DMS 273 treated with DMSO at 0.1 percent for 48 hours (cell line): ENCODE results near the gene SERINC5.

Experiments used
- DNase-seq: peaks from one replicate; lab custom pipeline; 2025; lab: John Stamatoyannopoulos, UW

SERINC5 gene

DNA sequence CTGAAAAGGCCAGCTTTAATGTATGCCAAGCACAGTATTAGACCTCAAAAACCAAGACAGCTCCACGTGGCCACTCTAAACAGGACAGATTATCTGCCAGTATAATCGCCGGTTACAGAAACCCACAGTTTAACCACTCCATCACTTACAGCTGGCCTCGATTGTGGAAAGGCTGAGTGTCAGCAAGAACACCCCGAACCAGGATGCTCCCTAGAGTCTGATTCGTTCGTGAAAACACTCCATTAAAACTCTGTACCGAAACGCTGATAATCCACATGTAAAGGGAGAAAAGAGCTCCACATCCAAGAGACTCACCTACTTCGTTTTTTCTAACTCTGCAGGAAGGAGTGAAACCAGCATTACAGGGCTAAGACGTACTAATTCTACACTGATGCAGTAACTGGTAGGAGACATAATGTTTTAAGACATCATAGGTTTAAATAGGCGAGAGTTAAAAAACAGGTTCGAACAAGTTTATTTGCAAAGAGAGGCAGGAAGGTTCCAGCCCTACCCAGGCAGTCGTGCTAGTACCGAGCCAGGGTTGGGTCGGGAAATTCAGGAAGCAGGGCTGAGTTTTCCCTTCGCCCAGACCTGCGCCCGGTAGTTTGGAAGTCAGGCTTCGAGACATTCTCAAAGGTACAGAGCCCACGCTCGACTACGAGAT, 949 bp downstream of the SERINC5 start:
- DNase-seq = no peak

DNA sequence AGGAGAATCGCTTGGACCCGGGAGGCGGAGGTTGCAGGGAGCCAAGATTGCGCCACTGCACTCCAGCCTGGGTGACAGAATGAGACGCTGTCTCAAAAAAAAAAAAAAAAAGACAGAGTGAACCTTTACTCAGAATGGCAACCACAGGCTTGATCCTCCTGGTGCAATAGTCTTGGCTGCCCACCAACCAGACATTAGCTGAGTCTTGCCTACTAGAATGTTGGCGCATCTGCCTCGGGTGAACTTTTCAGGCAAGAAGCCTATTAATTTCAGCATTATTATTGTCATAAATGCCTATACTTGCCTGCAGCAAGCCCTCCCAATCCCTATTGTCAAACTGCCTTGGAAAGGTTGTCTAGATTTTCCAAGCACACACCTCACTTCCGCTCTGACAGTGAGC, 4.2 kb downstream of the SERINC5 start:
- DNase-seq = no peak

DNA sequence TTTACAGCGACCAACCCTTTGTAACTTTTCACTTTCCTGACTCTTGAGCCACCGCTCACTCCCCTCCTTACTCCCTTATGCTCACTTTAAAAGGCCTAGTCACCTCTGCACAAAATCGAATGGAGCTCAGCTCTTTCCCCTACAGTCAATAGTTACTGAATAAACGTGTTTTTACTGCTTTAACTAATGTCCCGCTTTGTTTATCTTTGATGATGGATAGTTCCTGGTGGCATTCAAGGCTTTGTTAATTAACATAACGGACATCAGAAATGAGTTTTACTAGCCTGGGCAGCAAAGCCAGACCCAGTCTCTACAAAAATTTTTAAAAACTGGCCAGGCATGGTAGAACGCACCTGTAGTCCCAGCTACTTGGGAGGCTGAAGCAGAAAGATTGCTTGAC, 5.0 kb downstream of the SERINC5 start:
- DNase-seq = no peak

DNA sequence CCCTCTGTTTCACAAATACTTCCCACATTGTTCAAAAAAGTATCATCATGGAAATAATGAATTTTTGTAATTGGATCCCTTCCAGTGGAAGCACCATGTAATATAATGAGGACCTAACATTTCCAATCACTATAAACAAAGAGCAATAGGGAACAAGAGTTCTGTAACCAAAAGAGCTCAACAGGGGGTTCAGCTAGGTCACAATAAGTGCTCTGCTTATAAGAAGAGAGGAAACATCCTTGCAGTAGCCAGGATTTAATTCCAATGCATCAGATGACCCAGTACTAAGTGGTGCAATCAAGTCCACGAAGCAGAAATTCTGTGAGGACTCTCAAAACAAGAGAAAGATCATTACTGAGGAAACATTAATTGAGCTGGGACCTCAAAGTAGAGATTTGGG, 5.9 kb downstream of the SERINC5 start:
- DNase-seq = no peak

DNA sequence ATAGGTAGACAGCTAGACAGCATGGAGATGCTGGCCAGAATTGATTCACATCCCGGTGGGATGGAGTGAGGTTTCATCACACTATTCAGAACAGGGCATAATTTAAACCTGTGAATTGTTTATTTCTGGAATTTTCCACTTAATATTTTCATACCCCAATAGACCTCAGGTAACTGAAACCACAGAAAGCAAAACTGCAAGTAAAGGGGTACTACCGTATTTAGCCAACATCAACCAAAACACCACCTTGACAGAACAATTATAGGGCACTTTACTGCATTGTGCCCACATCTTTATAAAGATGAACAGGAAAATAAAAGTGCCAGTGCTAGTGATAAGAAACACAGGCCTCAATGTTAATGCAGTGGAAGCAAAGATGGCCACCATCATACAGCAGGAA, 7.5 kb downstream of the SERINC5 start:
- no peak for DNase-seq

DNA sequence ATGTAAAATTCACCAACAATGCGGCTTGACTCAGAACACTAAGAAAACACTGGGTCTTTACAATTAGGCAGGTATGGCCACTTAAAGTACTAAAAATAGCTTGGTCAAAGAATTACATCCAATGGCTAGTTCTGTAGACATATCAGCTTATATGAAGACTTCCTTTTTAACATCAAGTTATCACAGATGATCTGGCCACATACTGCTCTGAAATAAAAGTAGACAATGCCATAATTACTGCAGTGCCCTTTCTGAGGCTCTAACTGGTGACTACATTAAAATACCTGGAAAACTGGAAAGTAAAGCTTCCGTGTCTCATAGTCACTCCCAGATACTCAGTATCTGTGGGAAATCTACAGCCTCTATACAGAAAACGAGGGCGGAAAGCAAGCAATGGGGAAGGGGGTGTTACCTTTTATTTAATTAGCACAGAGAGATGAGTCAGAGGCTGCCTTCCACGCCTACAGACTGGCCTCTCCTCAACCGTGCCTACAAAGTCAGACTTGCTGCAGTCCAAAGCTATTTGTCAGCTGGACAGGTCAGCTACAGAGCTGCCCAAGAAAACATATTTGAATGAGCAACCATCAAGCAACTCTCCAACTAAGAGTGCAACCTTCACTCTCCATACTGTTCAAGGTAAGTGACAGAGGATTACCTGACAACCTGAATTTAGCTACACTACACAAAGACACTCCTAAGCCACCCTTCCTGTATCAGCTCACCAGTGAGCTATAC, 8.7 kb downstream of the SERINC5 start:
- no peak for DNase-seq

DNA sequence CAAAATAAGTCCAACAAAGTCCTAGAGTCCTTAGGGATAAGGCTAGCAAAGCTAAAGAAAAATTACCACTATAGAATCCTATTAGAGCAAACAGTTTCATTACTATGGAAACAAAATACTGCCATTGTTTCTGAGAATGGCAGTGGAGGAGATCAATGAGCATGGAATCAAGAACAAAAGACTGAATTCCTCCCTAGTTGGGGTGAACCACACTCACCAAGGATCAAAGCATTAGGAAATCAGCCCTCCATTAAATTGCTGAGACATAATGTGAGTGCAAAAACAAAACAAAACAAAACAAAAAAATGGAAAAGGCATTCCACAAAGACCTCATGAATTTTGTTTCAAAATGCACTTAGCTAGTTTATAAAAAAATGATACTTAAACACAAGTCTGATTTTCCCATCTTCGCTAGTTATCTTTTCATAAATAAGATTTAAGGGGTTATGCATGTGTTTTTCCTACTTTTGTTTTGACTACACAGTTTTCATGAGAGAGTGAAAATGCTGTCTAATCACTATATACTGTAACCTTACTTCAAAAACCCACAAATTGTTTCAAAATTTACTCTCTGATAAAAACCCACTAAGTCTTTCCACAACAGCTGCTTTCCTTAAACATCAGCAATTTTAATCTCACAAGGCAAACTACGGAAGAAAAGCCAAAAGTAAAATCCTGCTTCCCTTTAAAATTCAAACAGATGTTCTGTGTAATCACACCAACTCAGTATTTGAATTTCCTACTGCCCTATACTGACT, 9.7 kb downstream of the SERINC5 start:
- no peak for DNase-seq

DNA sequence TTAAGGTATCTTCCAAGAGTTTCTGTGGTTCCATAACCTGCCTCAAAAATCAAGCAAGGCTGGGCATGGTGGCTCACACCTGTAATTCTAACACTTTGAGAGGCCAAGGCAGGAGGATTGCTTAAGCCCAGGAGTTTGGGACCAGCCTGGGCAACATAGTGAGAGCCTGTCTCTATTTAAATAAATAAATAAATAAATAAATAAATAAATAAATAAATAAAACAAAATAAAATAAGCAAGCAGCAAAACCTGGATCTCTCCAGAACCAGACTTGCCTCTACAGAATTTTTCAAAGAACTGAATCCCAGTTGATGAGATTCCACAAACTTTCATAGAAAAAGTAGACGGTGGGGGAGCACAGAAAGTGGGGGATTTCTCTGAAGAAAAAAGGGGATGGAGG, 12.3 kb downstream of the SERINC5 start:
- no peak for DNase-seq

DNA sequence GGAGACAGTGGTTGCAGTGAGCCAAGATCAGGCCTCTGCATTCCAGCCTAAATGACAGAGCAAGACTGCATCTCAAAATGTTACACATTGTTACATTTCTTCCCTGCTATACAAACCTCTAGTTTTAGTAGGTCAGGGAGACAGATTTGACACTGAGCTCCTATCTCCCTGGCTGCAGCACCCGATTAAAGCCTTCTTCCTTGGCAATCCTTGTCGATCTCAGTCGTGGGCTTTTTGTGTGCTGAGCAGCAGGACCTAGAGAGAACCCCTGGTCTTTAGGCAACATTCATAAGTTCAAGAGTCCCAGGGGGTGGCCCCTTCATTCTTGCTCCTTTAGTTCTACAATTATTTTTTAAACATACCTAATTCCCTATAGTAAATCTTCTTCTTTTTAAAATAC, 13.0 kb downstream of the SERINC5 start:
- no peak for DNase-seq

DNA sequence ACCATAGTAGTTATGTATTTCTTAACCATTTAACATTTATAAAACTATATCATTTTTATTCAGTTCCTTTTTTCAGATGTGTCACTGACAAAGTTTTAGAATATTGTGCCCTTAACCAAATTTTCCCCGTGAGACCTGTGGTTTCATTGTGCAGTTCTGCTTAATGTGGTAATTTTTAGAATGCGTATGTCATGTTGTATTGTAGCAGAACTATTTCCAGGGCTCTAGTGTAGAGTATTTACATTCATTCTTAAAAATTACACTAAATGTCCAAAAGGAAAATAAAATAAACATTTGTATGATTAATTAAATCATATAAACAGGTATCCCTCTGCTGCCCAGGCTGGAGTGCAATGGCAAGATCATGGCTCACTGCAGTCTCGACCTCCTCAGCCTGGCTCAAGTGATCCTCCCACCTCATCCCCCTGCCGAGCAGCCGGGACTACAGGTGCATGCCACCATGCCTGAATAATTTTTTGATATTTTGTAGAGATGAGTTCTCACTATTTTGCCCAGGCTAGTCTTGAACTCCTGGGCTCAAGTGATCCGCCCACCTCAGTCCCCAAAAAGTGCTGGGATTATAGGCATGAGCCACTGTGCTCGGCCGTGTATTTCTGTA, 15.4 kb downstream of the SERINC5 start:
- no peak for DNase-seq

DNA sequence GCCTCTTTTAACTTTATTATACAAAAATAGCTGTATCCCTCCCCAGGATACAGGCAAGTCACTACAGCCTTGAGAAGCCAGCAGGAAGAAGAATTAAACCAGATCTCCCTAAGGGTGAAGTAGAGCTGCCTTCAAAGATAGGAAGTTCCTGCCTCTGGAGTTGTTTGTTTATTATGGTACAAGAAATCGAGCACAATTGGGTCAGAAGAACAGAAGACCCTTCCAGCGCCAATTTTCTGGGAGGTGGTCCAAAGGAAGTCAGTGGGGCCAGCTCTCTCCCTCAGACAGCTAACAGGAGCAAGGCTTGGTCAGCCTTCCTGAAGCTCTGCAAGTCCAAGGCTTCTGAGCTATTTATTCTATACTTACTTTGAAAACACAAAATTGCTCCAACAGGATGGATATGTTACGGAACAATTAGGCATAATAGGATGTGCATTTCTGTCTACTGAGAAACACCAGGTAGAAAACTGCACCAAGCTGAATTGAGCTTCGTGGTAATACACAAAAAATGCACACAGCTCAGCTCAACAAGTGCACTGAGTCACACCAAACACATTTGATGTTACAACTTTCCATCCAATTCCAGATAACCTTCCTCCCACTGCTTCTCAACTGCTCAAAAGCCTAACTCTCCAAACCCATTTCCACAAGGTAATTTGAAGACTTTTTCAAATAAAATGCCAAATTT, 16.0 kb downstream of the SERINC5 start:
- no peak for DNase-seq

DNA sequence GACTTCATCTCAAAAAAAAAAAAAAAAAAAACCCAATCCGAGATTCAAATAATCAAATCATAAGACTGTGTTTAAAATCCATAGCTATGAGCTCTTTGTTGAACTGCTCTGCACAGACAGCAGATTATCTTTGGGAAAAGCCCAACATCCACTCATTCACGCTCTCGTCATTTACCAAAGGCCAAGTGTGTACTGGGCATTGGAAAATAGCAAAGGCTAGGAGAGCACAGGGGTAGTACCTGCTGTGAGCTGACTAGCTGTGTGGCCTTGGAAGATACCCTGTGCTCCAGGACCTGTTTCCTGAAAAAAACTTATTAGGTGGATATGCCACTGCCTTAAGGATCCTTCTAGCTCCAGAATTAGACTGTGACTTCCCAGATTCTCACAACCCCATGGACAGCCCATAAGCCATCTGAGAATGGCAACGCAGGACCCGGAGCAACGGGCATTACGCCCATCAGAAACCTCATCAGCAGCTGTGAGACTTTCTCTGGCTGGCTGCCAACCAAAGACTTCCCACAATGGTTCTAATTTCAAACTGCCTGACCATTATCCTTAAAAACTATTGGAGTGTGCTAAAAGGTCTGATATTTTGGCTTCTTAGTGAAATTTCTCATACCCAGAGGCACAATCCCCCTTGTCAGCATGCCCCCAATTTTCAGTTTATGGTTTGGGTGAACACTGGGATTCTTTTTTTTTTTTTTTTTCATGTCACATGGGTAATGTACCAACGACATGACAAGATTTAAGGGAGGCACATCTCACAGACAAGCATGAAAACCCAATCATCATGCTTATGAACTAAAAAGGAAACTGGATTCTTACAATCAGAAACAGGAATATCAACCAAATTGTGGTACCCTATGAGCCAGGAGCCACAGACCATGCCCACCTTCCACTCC, 16.8 kb downstream of the SERINC5 start:
- peak; percentile 35 for DNase-seq

DNA sequence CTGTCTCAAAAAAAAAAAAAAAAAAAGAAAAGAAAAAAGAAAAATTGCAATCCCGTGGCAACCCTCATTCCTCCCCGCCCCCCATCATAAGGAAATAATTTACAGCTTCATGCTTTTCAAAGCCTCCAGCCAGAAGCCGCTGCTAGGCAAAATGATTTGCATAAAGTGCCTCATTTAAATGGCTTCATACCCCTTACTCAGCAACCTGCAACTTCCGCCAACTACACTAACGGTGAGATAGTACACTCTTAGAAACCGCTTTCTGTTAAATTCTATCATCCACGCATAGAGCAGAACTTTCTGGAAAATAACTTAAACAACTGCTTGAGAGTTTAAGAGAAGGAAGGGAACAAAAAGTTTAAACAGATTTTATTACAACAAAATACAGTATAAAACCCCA, 17.8 kb downstream of the SERINC5 start:
- no peak for DNase-seq

DNA sequence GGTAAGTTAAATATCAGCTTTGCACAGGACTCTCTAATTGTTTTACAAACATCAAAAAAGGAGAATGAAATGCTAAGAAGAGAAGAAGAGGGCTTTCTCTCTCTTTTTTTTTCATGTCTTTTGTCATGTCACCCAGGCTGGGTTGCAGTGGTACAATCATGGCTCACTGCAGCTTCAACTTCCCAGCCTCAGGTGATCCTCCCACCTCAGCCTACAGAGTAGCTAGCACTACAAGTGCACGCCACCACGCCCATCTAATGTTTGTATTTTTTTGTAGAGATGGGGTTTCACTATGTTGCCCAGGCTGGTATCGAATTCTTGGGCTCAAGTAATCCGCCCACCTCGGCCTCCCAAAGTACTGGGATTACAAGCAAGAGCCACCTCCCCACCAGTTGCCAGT, 18.6 kb downstream of the SERINC5 start:
- DNase-seq = no peak

DNA sequence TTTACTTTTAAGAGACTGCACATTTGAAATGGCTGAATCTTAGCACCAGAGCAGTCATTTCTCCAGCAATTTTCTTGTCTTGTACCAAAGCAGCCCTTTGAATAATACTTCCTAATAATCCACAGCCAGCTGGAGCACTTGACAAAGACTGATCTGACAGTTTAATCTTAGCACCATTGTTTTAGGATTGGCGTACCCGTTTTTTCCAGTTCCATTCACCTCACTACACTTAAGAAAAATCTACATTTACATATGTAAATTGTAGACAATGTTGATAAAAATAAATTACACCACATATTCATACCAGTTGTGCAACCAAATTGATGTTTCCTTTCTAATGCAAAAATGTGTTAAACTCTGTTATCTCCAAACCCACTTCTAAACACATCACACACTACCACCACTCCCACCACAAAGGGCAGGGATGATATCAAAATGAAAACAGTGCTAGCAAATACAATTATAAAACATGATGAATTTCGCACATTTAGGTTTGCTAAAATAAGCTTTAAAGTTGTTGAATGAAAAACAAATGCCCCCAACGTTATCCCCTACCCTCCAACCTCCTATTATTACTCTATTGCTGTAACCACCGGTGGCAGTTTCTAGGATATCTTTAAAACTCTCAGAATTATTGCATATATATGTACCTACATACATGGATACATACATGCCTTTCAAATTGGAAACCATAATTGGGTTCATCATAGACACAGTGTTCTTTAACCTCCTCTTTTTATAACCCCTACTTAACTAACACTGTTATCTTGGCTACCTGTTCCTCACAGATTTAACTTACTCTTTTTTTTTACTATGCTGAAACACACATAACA, 21.5 kb downstream of the SERINC5 start:
- DNase-seq = no peak

DNA sequence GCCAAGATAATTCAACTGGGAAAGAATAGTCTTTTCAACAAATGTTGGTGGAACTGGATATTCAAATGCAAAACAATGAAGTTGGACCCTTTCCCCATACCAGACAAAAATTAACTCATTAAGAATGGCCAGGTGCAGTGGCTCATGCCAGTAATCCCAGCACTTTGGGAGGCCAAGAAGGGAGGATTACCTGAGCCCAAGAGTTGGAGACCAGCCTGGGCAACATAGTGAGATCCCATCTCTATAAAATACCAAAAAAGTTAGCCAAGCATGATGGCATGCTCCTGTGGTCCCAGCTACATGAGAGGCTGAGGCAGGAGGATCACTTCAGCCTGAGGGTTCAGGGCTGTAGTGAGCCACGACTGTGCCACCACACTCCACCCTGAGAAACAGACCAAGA, 24.2 kb downstream of the SERINC5 start:
- DNase-seq = no peak

DNA sequence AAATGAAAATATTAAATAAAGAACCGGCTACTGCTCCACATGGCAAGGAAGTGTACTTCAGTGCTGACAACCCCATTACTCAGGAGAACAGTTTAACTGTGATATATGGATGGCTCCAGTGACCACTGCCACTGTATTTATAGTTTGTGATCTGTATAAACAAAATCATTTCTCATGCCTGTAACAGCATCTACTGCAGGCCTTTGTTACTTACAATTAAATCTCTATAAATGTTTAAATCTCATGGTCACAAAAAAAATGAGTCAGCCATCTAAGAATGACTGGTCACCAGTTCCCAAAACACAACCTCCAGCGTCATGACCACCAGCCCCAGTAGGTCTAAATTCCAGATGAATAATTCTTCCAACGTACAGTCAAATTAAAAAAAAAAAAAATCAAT, 24.6 kb downstream of the SERINC5 start:
- no peak for DNase-seq

DNA sequence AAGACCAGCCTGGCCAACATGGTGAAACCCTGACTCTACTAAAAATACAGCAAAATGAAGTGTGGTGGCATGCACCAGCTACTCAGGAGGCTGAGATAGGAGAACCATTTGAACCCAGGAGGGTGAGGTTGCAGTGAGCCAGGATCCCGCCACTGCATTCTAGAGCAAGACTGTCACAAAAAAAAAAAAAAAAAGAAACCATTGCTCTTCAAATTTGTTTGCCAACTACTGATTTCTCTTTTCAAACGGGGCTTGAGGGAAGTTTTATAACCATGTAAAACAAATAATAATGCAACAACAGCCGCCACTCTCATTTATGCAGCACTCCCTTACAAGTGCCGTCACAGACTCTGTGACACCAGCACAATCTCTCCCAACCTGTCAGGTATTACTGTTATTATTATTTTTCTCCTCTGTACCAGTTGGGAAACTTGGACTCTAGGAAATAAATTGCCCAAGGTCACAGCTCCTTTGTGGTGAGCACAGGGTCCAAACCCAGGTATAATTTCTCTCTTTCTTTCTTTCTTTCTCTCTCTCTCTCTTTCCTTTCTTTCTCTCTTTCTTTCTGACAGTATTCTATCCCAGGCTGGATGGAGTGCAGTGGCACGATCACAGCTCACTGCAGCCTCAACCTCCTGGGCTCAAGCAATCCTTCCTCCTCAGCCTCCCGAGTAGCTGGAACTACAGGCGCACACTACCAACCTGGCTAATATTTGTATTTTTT, 25.4 kb downstream of the SERINC5 start:
- no peak for DNase-seq

DNA sequence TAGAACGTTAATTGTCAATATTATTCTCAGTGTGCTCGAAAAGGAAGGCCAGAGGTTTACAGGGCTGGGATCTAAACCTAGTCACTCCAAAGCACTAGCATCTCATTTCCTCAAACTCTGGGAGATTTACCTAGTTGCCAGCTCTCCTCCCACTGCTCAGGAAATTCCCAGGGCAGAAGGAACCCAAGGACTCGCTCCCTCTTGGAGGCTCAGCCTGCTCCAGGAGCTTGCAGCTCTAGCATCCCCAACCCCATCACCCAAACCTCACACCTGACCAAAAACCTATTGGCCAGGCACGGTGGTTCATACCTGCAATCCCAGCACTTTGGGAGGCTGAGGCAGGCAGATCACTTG, 26.0 kb downstream of the SERINC5 start:
- DNase-seq = no peak
